ENCODE data around the gene DCK.
"Not testable (repeated sequence)": the region's sequence is repeated elsewhere in the genome, so short reads cannot be mapped to it uniquely, and the experiment has no call there.

DNA sequence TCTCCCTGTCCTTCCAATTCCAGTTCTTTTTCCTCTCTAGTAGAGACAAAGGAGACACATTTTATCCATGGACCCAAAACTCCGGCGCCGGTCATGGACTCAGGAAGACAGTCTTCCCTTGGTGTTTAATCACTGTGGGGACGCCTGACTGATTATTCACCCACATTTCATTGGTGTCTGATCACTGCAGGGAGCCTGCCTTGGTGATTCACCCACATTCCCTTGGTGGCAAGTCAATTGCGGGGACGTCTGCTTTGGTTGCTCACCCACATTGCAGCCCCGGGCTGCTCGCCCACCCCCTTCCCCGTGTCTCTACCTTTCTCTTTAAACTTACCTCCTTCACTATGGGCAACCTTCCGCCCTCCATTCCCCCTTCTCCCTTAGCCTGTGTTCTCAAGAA, 38.7 kb downstream of the DCK start:
- TF ChIP-seq, protein P1, sequence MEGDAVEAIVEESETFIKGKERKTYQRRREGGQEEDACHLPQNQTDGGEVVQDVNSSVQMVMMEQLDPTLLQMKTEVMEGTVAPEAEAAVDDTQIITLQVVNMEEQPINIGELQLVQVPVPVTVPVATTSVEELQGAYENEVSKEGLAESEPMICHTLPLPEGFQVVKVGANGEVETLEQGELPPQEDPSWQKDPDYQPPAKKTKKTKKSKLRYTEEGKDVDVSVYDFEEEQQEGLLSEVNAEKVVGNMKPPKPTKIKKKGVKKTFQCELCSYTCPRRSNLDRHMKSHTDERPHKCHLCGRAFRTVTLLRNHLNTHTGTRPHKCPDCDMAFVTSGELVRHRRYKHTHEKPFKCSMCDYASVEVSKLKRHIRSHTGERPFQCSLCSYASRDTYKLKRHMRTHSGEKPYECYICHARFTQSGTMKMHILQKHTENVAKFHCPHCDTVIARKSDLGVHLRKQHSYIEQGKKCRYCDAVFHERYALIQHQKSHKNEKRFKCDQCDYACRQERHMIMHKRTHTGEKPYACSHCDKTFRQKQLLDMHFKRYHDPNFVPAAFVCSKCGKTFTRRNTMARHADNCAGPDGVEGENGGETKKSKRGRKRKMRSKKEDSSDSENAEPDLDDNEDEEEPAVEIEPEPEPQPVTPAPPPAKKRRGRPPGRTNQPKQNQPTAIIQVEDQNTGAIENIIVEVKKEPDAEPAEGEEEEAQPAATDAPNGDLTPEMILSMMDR (IDR thresholded peaks at IDR 0.05) = not testable (repeated sequence)
- TF ChIP-seq POLR2A (IDR thresholded peaks at IDR 0.05) = not testable (repeated sequence)
